Measurements from ENCODE around the gene ABCB9.
A peak's percentile ranks its signal among the peaks of the same experiment; 100 is the strongest.

Gene ABCB9

GRCh38 chr12:122880155-122880667 is 86.1 kb downstream of the ABCB9 start:
- Mint-ChIP-seq H3K27me3 (no peaks in the 10 kb centered on the region), H3K27ac (peak overlapping the region; percentile 80 to 82)

More at GRCh38 chr12:122880155-122880667, 86.1 kb downstream of the ABCB9 start:
- H3K4me3 Mint-ChIP-seq, result peak overlapping the region in 1 of 2 donors; percentile 48
- H3K9me3 Mint-ChIP-seq, result no peaks in the 10 kb centered on the region
- ATAC-seq (replicated peaks) (no peak), DNase-seq (no peak)
- H3K36me3 Mint-ChIP-seq (ENCODE audit: insufficient read depth), result peaks cover 53% of the 10 kb centered on the region
- H3K4me1 Mint-ChIP-seq (ENCODE audit: low read depth in 2 of 2), result peaks cover 69 to 86% of the 10 kb centered on the region in 2 donors

All from effector memory CD8-positive, alpha-beta T cell (primary cell).